ENCODE results near the gene GABRD.

DNA sequence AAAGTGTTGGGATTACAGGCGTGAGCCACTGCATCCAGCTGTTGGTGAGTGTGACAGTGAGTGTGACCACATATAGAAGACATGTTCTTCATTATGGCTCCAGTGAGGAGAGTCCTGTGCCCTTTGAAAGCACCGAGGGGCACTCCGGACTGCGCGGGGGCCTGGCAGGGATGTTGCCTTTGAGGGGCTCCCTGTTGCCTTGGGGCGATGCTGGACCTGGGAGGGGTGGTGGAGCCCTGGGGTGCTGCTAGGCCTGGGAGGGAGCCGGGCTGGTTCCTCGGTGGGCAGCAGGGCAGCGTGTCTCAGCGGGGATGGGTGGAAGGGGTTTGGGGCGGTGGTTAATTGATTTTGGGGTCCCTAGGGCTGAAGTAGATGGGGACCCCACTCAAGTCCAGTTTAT is 41.0 kb upstream of the GABRD start:
- TF ChIP-seq, protein P1, sequence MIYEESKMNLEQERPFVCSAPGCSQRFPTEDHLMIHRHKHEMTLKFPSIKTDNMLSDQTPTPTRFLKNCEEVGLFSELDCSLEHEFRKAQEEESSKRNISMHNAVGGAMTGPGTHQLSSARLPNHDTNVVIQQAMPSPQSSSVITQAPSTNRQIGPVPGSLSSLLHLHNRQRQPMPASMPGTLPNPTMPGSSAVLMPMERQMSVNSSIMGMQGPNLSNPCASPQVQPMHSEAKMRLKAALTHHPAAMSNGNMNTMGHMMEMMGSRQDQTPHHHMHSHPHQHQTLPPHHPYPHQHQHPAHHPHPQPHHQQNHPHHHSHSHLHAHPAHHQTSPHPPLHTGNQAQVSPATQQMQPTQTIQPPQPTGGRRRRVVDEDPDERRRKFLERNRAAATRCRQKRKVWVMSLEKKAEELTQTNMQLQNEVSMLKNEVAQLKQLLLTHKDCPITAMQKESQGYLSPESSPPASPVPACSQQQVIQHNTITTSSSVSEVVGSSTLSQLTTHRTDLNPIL (CRISPR knock-in tag; IDR thresholded peaks at IDR 0.05; ENCODE audit: low read depth): no peak
- TF ChIP-seq PPARA (CRISPR knock-in tag; IDR thresholded peaks at IDR 0.05; ENCODE audit: borderline replicate concordance) (no peak), SNAI2 (CRISPR knock-in tag; IDR thresholded peaks at IDR 0.05) (no peak), OSR1 (CRISPR knock-in tag; IDR thresholded peaks at IDR 0.05) (no peak), ZC3H10 (CRISPR knock-in tag; IDR thresholded peaks at IDR 0.05) (no peak), ARNTL (CRISPR knock-in tag; IDR thresholded peaks at IDR 0.05; ENCODE audit: borderline replicate concordance, low read depth) (no peak), ZNF8 (CRISPR knock-in tag; IDR thresholded peaks at IDR 0.05) (no peak), ZFP3 (CRISPR knock-in tag; IDR thresholded peaks at IDR 0.05) (no peak), ZFP30 (CRISPR knock-in tag; IDR thresholded peaks at IDR 0.05) (no peak), ZNF565 (CRISPR knock-in tag; conservative IDR thresholded peaks at IDR 0.05; ENCODE audit: low read depth) (no peak), GLIS3 (CRISPR knock-in tag; IDR thresholded peaks at IDR 0.05) (no peak)
- TF ChIP-seq, protein P2, sequence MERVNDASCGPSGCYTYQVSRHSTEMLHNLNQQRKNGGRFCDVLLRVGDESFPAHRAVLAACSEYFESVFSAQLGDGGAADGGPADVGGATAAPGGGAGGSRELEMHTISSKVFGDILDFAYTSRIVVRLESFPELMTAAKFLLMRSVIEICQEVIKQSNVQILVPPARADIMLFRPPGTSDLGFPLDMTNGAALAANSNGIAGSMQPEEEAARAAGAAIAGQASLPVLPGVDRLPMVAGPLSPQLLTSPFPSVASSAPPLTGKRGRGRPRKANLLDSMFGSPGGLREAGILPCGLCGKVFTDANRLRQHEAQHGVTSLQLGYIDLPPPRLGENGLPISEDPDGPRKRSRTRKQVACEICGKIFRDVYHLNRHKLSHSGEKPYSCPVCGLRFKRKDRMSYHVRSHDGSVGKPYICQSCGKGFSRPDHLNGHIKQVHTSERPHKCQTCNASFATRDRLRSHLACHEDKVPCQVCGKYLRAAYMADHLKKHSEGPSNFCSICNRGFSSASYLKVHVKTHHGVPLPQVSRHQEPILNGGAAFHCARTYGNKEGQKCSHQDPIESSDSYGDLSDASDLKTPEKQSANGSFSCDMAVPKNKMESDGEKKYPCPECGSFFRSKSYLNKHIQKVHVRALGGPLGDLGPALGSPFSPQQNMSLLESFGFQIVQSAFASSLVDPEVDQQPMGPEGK (CRISPR knock-in tag; IDR thresholded peaks at IDR 0.05; ENCODE audit: borderline replicate concordance): no peak
- TF ChIP-seq, protein P3, sequence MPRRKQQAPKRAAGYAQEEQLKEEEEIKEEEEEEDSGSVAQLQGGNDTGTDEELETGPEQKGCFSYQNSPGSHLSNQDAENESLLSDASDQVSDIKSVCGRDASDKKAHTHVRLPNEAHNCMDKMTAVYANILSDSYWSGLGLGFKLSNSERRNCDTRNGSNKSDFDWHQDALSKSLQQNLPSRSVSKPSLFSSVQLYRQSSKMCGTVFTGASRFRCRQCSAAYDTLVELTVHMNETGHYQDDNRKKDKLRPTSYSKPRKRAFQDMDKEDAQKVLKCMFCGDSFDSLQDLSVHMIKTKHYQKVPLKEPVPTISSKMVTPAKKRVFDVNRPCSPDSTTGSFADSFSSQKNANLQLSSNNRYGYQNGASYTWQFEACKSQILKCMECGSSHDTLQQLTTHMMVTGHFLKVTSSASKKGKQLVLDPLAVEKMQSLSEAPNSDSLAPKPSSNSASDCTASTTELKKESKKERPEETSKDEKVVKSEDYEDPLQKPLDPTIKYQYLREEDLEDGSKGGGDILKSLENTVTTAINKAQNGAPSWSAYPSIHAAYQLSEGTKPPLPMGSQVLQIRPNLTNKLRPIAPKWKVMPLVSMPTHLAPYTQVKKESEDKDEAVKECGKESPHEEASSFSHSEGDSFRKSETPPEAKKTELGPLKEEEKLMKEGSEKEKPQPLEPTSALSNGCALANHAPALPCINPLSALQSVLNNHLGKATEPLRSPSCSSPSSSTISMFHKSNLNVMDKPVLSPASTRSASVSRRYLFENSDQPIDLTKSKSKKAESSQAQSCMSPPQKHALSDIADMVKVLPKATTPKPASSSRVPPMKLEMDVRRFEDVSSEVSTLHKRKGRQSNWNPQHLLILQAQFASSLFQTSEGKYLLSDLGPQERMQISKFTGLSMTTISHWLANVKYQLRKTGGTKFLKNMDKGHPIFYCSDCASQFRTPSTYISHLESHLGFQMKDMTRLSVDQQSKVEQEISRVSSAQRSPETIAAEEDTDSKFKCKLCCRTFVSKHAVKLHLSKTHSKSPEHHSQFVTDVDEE (CRISPR knock-in tag; IDR thresholded peaks at IDR 0.05): no peak
- TF ChIP-seq, protein P4, sequence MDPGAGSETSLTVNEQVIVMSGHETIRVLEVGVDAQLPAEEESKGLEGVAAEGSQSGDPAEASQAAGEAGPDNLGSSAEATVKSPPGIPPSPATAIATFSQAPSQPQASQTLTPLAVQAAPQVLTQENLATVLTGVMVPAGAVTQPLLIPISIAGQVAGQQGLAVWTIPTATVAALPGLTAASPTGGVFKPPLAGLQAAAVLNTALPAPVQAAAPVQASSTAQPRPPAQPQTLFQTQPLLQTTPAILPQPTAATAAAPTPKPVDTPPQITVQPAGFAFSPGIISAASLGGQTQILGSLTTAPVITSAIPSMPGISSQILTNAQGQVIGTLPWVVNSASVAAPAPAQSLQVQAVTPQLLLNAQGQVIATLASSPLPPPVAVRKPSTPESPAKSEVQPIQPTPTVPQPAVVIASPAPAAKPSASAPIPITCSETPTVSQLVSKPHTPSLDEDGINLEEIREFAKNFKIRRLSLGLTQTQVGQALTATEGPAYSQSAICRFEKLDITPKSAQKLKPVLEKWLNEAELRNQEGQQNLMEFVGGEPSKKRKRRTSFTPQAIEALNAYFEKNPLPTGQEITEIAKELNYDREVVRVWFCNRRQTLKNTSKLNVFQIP (CRISPR knock-in tag; IDR thresholded peaks at IDR 0.05; ENCODE audit: borderline replicate concordance, low read depth): no peak
